ENCODE results near the gene INVS.
A peak's percentile ranks its signal among the peaks of the same experiment; 100 is the strongest.

INVS gene

DNA sequence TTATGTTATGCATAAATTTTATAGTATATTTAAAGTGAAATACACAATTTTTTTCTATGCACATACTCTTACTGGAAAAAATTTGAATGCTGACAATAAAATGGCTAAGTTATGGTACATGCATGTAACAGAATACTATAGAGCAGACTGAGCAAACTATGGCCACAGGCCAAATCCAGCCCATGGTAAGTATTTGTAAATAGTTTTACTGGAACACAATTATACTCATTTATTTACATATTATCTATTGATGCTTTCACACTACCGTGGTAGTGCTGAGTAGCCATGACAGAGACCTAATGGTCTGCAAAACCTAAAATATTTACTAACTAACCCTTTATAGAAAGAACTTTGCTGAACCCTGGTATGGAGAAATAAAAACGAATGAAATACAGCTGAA, 208.0 kb downstream of the INVS start:
- TF ChIP-seq PPARA (CRISPR knock-in tag; IDR thresholded peaks at IDR 0.05; ENCODE audit: borderline replicate concordance) (no peak), RARB (CRISPR knock-in tag; IDR thresholded peaks at IDR 0.05) (no peak), OSR1 (CRISPR knock-in tag; IDR thresholded peaks at IDR 0.05) (no peak), BACH2 (CRISPR knock-in tag; IDR thresholded peaks at IDR 0.05; ENCODE audit: borderline replicate concordance) (no peak), ZC3H10 (CRISPR knock-in tag; IDR thresholded peaks at IDR 0.05) (no peak), GLIS3 (CRISPR knock-in tag; IDR thresholded peaks at IDR 0.05) (no peak), ZFP3 (CRISPR knock-in tag; IDR thresholded peaks at IDR 0.05) (no peak), ZNF8 (CRISPR knock-in tag; IDR thresholded peaks at IDR 0.05) (no peak), ZNF565 (CRISPR knock-in tag; conservative IDR thresholded peaks at IDR 0.05; ENCODE audit: low read depth) (no peak), PATZ1 (CRISPR knock-in tag; IDR thresholded peaks at IDR 0.05; ENCODE audit: borderline replicate concordance) (no peak), TOX (CRISPR knock-in tag; IDR thresholded peaks at IDR 0.05; ENCODE audit: borderline replicate concordance) (no peak), ZFP30 (CRISPR knock-in tag; IDR thresholded peaks at IDR 0.05) (no peak), TCF4 (CRISPR knock-in tag; IDR thresholded peaks at IDR 0.05; ENCODE audit: borderline replicate concordance) (no peak), CSDC2 (CRISPR knock-in tag; IDR thresholded peaks at IDR 0.05) (no peak), ZNF70 (CRISPR knock-in tag; IDR thresholded peaks at IDR 0.05) (no peak), TSHZ2 (CRISPR knock-in tag; IDR thresholded peaks at IDR 0.05) (no peak), ARNTL (CRISPR knock-in tag; IDR thresholded peaks at IDR 0.05; ENCODE audit: borderline replicate concordance, low read depth) (no peak), SNAI2 (CRISPR knock-in tag; IDR thresholded peaks at IDR 0.05) (no peak)
- TF ChIP-seq, protein P1, sequence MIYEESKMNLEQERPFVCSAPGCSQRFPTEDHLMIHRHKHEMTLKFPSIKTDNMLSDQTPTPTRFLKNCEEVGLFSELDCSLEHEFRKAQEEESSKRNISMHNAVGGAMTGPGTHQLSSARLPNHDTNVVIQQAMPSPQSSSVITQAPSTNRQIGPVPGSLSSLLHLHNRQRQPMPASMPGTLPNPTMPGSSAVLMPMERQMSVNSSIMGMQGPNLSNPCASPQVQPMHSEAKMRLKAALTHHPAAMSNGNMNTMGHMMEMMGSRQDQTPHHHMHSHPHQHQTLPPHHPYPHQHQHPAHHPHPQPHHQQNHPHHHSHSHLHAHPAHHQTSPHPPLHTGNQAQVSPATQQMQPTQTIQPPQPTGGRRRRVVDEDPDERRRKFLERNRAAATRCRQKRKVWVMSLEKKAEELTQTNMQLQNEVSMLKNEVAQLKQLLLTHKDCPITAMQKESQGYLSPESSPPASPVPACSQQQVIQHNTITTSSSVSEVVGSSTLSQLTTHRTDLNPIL (CRISPR knock-in tag; IDR thresholded peaks at IDR 0.05; ENCODE audit: low read depth): no peak
- TF ChIP-seq, protein P2, sequence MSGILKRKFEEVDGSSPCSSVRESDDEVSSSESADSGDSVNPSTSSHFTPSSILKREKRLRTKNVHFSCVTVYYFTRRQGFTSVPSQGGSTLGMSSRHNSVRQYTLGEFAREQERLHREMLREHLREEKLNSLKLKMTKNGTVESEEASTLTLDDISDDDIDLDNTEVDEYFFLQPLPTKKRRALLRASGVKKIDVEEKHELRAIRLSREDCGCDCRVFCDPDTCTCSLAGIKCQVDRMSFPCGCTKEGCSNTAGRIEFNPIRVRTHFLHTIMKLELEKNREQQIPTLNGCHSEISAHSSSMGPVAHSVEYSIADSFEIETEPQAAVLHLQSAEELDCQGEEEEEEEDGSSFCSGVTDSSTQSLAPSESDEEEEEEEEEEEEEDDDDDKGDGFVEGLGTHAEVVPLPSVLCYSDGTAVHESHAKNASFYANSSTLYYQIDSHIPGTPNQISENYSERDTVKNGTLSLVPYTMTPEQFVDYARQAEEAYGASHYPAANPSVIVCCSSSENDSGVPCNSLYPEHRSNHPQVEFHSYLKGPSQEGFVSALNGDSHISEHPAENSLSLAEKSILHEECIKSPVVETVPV (CRISPR knock-in tag; IDR thresholded peaks at IDR 0.05): no peak
- no peak for ATAC-seq

DNA sequence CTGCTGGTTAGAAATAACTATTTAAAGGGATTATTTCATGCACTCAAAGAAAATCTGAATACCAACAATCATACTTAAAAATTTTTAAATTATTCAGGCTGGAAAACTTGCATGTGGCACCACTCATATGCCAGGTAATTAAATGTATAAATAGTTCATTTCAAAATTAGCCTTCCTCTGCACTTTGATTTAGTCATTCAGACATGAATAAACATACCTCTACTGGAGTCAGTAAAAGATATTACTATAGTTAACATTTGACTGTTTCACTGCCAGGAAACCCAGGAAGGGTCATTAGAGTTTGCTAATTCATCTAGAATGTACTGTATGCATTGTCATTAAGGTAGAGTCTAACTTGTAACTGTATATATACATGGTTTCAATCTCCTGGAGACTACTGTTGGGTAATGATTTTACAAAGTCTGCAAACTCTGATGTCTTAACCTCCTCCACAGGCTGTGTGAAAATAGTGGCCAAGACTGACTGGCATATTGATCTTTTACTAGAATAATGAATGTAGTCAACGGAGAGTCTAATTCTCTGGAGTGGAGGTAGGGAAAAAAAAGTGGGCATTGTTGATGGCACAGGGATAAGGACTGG, 210.0 kb downstream of the INVS start:
- TF ChIP-seq ESRRG (CRISPR knock-in tag; IDR thresholded peaks at IDR 0.05) (no peak), TOX (CRISPR knock-in tag; IDR thresholded peaks at IDR 0.05; ENCODE audit: borderline replicate concordance) (no peak), RARB (CRISPR knock-in tag; IDR thresholded peaks at IDR 0.05) (no peak), BACH2 (CRISPR knock-in tag; IDR thresholded peaks at IDR 0.05; ENCODE audit: borderline replicate concordance) (no peak), TCF4 (CRISPR knock-in tag; IDR thresholded peaks at IDR 0.05; ENCODE audit: borderline replicate concordance) (no peak), ISL1 (CRISPR knock-in tag; IDR thresholded peaks at IDR 0.05) (no peak), OSR1 (CRISPR knock-in tag; IDR thresholded peaks at IDR 0.05) (no peak), ZNF70 (CRISPR knock-in tag; IDR thresholded peaks at IDR 0.05) (no peak), ZNF8 (CRISPR knock-in tag; IDR thresholded peaks at IDR 0.05) (no peak), ARNTL (CRISPR knock-in tag; IDR thresholded peaks at IDR 0.05; ENCODE audit: borderline replicate concordance, low read depth) (no peak)
- TF ChIP-seq, protein P1 (CRISPR knock-in tag; IDR thresholded peaks at IDR 0.05; ENCODE audit: low read depth): no peak
- TF ChIP-seq, protein P2 (CRISPR knock-in tag; IDR thresholded peaks at IDR 0.05): no peak
- peak; percentile 56 for ATAC-seq

Measured in SK-N-SH treated with all-trans-retinoic acid at 6 μM for 48 hours (cell line).